ENCODE measurements around the gene CNN2.

CNN2 gene

DNA sequence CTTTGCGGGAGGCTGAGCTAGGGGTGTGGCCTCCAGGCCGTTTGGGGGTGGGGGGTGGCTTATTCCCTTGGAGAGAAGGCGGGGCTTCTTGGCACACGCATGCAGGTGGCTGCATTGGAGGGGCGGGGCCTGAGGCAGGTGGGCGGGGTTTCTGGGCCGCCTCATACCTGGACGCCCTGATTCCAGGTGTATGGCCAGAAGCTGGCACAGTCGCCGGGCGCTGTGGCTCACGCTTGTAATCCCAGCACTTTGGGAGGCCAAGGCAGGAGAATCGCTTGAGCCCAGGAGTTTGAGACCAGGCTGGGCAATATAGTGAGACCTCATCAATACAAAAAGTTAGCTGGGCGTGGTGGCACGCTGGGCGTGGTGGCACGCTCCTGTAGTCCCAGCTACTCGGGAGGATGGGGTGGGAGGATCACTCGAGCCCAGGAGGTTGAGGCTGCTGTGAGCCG, 21.3 kb downstream of the CNN2 start:
- no peaks in the 10 kb centered on the region for H3K9me3 Mint-ChIP-seq

DNA sequence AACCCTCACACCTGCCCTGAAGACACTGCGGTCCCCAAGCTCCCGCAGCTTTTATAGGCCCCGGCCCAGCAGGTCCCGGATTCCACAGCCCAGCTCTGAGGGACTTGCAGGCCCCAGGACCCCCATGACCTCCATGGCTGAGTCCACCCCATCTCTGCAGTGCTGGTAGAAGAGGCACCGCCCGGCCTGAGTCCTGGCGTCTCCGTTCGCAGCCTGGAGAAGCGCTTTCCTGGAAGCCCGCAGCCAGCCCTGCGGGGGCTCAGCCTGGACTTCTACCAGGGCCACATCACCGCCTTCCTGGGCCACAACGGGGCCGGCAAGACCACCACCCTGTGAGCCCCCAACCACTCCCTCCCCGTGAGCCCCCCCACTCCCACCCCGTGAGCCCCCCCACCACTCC, 22.7 kb downstream of the CNN2 start:
- no peaks in the 10 kb centered on the region for H3K36me3 Mint-ChIP-seq (ENCODE audit: low read depth)

More for the DNA sequence above, 21.3 kb downstream of the CNN2 start:
- peaks cover 13% of the 10 kb centered on the region for H3K4me1 Mint-ChIP-seq
- peaks cover 3% of the 10 kb centered on the region for H3K27me3 Mint-ChIP-seq (ENCODE audit: low read depth, poor library complexity)
- no peak overlapping the region for H3K27ac Mint-ChIP-seq
- H3K4me3 Mint-ChIP-seq: no peak overlapping the region
- TF ChIP-seq, protein P1, sequence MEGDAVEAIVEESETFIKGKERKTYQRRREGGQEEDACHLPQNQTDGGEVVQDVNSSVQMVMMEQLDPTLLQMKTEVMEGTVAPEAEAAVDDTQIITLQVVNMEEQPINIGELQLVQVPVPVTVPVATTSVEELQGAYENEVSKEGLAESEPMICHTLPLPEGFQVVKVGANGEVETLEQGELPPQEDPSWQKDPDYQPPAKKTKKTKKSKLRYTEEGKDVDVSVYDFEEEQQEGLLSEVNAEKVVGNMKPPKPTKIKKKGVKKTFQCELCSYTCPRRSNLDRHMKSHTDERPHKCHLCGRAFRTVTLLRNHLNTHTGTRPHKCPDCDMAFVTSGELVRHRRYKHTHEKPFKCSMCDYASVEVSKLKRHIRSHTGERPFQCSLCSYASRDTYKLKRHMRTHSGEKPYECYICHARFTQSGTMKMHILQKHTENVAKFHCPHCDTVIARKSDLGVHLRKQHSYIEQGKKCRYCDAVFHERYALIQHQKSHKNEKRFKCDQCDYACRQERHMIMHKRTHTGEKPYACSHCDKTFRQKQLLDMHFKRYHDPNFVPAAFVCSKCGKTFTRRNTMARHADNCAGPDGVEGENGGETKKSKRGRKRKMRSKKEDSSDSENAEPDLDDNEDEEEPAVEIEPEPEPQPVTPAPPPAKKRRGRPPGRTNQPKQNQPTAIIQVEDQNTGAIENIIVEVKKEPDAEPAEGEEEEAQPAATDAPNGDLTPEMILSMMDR (IDR thresholded peaks at IDR 0.05): no peak
- no peaks in the 10 kb centered on the region for H3K36me3 Mint-ChIP-seq (ENCODE audit: low read depth)
- DNase-seq: no peak

GRCh38 chr19:1049800-1050199, 23.4 kb downstream of the CNN2 start:
- peak overlapping the region; percentile 32 for H3K27ac Mint-ChIP-seq
- peaks cover 14% of the 10 kb centered on the region for H3K4me1 Mint-ChIP-seq
- H3K4me3 Mint-ChIP-seq: no peak overlapping the region
- TF ChIP-seq, protein P1 (IDR thresholded peaks at IDR 0.05): no peak
- H3K9me3 Mint-ChIP-seq: no peaks in the 10 kb centered on the region
- no peaks in the 10 kb centered on the region for H3K27me3 Mint-ChIP-seq (ENCODE audit: low read depth, poor library complexity)
- DNase-seq: no peak
- no peaks in the 10 kb centered on the region for H3K36me3 Mint-ChIP-seq (ENCODE audit: low read depth)

More for the DNA sequence above, 22.7 kb downstream of the CNN2 start:
- Mint-ChIP-seq H3K9me3 (no peaks in the 10 kb centered on the region), H3K4me3 (no peak overlapping the region), H3K27ac (no peak overlapping the region), H3K27me3 (ENCODE audit: low read depth, poor library complexity) (no peaks in the 10 kb centered on the region), H3K4me1 (peaks cover 14% of the 10 kb centered on the region)
- DNase-seq: no peak
- TF ChIP-seq, protein P1 (IDR thresholded peaks at IDR 0.05): no peak

- Mint-ChIP-seq H3K4me1 (peaks cover 10% of the 10 kb centered on the region), H3K9me3 (no peaks in the 10 kb centered on the region), H3K4me3 (no peak overlapping the region), H3K27ac (peak overlapping the region; percentile 98), H3K36me3 (ENCODE audit: low read depth) (no peaks in the 10 kb centered on the region), H3K27me3 (ENCODE audit: low read depth, poor library complexity) (no peaks in the 10 kb centered on the region)
- TF ChIP-seq, protein P1 (IDR thresholded peaks at IDR 0.05): no peak
- DNase-seq: no peak
Observed at GRCh38 chr19:1050989-1051788, 24.8 kb downstream of the CNN2 start.

GRCh38 chr19:1051791-1052190, 25.4 kb downstream of the CNN2 start:
- Mint-ChIP-seq H3K4me3 (no peak overlapping the region), H3K27ac (peak overlapping the region; percentile 98), H3K9me3 (no peaks in the 10 kb centered on the region)

More at GRCh38 chr19:1051791-1052190, 25.4 kb downstream of the CNN2 start:
- Mint-ChIP-seq H3K36me3 (ENCODE audit: low read depth) (no peaks in the 10 kb centered on the region), H3K4me1 (peaks cover 16% of the 10 kb centered on the region), H3K27me3 (ENCODE audit: low read depth, poor library complexity) (peaks cover 3% of the 10 kb centered on the region)
- DNase-seq: no peak
- TF ChIP-seq, protein P1 (IDR thresholded peaks at IDR 0.05): no peak
